Measurements from ENCODE around the gene PGLYRP4.

DNA sequence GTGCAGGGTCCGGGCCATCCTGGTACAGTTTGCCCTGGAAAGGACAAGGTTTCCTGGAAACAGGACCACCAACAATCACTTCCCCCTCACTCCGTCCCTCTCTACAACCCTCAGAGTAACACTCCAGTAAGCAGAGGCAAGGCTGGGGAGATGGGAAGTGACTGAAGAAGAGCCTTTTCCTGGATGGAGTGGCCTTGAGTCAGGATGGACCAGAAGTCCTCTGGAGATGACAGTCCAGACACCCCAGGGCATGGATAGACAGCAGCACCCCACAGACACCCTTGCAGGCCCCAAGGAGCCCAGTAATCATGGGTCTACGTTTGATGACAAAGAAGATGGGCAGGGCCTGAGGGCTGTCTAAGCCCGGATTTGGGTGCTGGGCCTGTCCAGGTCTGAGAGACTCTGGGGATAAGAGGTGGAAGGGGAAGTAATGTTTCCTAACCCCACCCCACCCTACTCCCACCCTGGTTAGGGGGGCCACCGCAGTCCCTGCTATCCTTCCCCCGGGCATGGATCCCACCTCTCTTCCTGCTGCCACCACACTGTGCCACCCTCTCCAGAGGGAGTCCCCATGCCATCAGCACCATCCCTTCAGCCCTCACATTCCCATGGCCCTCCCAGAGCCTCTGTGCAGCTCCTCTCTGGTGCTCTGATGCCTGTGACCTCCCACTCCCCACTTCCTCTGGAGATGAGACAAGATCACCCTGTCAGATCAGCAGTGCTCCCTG, 49.4 kb upstream of the PGLYRP4 start:
- no peak for TF ChIP-seq EZH2phosphoT487 (IDR thresholded peaks at IDR 0.05; ENCODE audit: borderline replicate concordance, low read length)
- TF ChIP-seq, protein P1, sequence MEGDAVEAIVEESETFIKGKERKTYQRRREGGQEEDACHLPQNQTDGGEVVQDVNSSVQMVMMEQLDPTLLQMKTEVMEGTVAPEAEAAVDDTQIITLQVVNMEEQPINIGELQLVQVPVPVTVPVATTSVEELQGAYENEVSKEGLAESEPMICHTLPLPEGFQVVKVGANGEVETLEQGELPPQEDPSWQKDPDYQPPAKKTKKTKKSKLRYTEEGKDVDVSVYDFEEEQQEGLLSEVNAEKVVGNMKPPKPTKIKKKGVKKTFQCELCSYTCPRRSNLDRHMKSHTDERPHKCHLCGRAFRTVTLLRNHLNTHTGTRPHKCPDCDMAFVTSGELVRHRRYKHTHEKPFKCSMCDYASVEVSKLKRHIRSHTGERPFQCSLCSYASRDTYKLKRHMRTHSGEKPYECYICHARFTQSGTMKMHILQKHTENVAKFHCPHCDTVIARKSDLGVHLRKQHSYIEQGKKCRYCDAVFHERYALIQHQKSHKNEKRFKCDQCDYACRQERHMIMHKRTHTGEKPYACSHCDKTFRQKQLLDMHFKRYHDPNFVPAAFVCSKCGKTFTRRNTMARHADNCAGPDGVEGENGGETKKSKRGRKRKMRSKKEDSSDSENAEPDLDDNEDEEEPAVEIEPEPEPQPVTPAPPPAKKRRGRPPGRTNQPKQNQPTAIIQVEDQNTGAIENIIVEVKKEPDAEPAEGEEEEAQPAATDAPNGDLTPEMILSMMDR (IDR thresholded peaks at IDR 0.05; ENCODE audit: low read depth, low read length, poor library complexity, severe bottlenecking): no peak

Data from DOHH2 (cell line).